ENCODE data around the gene CD164L2.
"Not testable (repeated sequence)": the region's sequence is repeated elsewhere in the genome, so short reads cannot be mapped to it uniquely, and the experiment has no call there.

The CD164L2 gene

DNA sequence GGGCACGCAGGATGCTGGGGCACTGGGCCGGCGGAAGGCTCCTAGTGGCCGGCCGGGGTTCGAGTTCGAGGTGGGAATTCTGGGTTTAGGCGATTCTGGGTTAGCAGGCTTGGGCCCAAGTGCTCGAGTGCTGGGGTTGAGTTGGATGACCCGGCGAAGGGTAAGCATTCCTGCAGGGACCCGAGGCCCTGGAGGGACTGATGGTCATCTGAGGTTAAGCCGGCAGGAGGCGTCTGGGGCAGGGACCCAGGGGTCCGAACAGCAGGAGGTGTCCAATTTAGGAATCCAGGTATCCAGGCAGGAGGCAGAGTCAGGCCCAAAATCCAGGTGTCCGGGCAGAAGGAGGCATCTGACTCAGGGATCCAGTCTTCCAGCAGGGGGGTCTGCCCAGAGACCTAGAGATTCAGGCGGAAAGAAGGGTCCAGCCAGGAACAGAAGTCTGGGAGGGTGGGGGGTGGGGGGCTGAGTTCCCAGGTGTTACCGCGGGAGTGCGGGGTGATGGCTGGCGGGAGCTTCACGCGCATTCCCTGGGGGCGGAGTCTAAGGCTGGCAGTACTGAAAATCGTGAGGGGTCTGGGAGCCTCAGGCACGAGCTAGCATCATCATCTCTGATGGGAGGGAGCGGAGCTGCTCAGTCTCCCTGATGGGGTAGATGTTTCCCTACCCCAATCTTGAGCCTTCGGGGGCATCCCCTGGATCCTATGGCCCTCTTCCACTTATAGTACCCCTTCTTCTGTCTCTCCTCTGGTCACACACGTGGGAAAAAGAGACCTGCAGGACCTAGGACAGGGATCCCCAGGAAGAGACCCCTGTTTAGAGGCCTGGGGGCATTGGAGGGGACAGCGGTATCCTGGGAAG lies 9.9 kb upstream of the CD164L2 start:
- peak; percentile 28 for DNase-seq

DNA sequence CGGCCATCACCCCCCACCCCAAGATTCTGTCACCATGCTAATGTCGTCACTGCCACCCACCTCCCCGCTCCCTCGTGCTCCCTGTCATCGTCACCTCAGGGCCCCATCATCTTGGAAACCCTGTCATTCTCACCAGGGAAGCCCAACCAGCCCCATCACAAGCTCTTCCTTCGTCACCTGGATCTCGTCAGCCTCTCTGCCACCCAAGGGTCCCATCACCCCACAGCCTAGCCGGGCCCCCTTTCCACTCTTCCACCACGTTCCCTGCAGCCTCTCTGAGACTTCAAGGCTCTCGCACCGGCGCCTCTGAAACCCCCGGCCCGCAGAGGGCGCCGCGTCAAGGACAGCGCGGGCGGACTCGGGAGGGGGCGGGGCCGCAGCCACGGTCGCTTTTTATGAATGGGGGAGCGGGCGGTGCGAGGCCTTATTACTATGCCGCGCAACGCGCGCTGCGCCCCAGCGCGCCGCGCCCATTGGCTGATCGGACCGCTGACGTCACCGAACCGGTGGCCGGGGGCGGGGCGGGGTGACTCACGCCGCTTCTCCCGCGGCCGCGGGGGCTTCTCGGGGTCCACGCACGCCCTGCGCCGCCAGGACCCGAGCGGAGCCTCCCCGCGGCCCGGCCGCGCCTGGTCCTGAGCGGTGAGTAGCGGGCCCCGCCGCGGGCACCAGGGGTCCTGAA lies 9.1 kb upstream of the CD164L2 start, which contains the start of gene GPR3:
Gene GPR3 (plus strand): TSS at position 527 of the 682 bp plus-strand sequence. CDS start 1,177 bp downstream, outside the sequence.
- in situ Hi-C loops (cut with HindIII; ENCODE audit: low pct_ligation_motif_present, low pct_unique_long_range_greater_than_20kb, low sequenced_read_pairs): no loop called here
- peak; percentile 86 for DNase-seq

More for the DNA sequence above, 9.9 kb upstream of the CD164L2 start:
- in situ Hi-C loops (cut with HindIII; ENCODE audit: low pct_ligation_motif_present, low pct_unique_long_range_greater_than_20kb, low sequenced_read_pairs): no loop called here

DNA sequence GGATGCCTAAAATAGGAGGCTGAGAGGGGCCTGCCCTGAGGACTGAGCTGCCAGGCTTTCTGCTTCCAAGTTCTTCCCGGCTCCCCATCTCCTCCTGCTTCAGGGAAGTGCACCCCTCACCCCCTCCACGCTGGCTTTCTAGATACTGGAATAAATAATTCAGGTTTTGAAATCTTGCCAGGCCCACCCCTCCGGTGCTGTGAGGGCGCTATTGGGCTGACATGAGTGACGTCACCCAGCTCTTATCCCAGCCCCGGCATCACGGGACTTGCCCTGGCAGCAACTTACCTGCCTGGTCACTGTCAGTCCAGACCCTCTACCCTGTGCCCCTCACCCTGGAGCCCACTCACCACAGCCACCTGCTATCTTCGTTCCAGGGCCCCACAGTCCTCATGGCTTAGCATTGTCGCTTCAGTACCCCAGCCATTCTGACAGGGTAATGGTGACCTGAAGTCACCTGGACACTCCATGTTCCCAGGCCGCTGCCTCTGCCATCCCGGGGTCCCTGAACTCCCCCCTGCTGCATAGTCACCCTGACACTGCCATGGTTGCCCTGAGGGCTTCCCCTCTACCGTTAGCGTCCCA lies 8.5 kb upstream of the CD164L2 start:
- peak; percentile 27 for DNase-seq
- in situ Hi-C loops (cut with HindIII; ENCODE audit: low pct_ligation_motif_present, low pct_unique_long_range_greater_than_20kb, low sequenced_read_pairs): no loop called here

GRCh38 chr1:27388337-27389005 lies 5.3 kb upstream of the CD164L2 start:
- in situ Hi-C loops (cut with HindIII; ENCODE audit: low pct_ligation_motif_present, low pct_unique_long_range_greater_than_20kb, low sequenced_read_pairs): no loop called here
- DNase-seq: peak; percentile 49

- DNase-seq; in situ Hi-C loops (cut with HindIII; ENCODE audit: low pct_ligation_motif_present, low pct_unique_long_range_greater_than_20kb, low sequenced_read_pairs): not testable (repeated sequence)
Observed at GRCh38 chr1:27384797-27385196, 1.7 kb upstream of the CD164L2 start.

DNA sequence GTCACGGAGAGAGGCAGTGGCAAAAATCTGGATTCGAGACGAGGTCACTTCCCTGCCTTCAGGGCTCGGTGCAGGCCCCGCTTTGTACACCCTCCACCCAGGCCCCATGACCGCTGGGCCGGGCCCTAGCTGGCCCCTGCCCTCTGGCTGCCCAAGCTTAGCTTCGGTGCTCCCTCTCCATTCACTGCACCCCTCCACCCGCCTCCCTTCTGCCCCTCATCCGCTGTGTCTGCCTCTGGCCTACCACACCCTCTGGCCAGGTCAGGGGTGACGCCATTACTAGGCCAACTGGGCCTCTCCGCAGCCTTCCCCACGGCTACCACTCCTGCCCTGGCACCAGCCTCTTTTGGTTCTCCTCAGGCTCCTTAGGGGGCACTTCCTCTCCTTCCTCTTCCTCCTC lies 528 bp upstream of the CD164L2 start:
- DNase-seq: no peak
- in situ Hi-C loops (cut with HindIII; ENCODE audit: low pct_ligation_motif_present, low pct_unique_long_range_greater_than_20kb, low sequenced_read_pairs): no loop called here

- in situ Hi-C loops (cut with HindIII; ENCODE audit: low pct_ligation_motif_present, low pct_unique_long_range_greater_than_20kb, low sequenced_read_pairs): no loop called here
- no peak for DNase-seq
Observed at GRCh38 chr1:27381969-27382762, 967 bp downstream of the CD164L2 start.

DNA sequence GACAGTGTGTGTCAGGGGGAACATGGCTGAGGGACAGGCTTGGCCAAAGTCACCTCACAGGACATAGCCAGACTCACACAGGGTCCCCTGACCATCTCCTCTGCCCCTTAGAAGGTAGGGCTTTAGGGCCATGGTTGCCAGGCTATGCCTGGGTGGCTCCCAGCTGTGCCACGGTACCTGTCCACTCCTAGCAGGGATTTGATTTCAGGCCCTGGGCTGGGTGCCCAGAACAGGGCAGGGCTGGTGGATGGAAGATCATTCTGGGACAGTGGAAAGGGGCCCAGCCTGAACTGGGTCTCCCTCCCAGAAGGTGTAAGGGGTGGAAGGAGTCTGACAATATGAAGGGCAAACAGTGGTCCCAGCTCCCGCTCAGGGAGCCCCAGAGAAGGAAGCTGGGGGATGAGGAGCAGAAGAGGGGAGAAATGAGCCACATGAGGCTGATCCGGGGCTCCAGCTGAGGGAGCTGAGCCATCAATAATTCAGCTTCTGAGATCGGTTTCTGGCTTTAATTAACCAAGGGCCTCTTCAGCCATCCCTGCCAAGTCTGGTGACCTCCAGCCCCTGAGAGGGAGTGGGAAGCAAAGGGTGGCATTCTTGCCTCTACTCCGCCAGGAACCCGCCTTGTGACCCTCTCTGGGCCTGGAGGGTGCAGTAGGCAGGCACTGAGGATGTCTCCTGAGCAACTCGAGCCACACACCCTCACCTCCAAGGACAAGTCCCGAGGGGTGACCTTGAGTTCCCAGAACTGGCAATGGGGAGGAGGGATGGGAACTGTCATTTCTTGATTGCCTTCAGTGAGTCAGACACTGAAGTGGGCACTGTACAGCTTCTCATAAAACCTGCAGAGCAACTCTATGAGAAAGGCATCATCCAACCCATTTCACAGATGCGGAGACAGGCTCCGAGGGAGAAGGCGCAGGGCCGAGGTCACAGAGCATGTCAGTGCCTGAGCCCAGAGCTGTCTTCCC lies 2.1 kb downstream of the CD164L2 start:
- in situ Hi-C loops (cut with HindIII; ENCODE audit: low pct_ligation_motif_present, low pct_unique_long_range_greater_than_20kb, low sequenced_read_pairs): no loop called here
- DNase-seq: no peak

- DNase-seq: no peak
- in situ Hi-C loops (cut with HindIII; ENCODE audit: low pct_ligation_motif_present, low pct_unique_long_range_greater_than_20kb, low sequenced_read_pairs): no loop called here
Observed at GRCh38 chr1:27380224-27380623, 2.9 kb downstream of the CD164L2 start.

DNA sequence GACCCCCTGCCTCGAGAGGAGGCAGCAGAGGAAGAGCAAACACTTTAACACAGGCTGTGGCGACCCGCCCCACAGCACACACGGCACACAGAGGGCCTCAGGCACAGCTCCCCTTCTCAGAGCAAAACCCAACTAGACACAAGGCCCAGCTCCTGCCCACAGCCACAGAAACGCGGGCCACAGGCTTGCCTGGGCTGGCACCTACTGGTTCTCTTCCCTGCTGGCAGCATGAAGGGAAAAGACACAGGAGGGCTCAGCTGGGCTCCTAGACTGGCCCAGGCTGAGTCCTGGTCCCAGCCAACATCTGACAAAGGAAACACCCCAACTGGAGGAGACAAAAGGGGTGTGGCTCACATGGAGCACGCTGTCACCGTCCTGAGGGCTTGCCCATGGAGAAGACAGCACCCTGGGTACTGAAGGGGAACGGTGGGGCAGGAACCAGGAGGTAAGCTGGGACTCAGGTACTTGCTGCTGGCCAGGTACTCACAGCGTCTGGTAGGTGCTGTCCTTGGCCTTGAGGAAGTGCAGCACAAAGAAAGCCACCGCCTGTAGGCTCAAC lies 3.5 kb downstream of the CD164L2 start:
- in situ Hi-C loops (cut with HindIII; ENCODE audit: low pct_ligation_motif_present, low pct_unique_long_range_greater_than_20kb, low sequenced_read_pairs): no loop called here
- no peak for DNase-seq

GRCh38 chr1:27377760-27378495 lies 5.2 kb downstream of the CD164L2 start:
- in situ Hi-C loops (cut with HindIII; ENCODE audit: low pct_ligation_motif_present, low pct_unique_long_range_greater_than_20kb, low sequenced_read_pairs): no loop called here
- no peak for DNase-seq

- no peak for DNase-seq
- in situ Hi-C loops (cut with HindIII; ENCODE audit: low pct_ligation_motif_present, low pct_unique_long_range_greater_than_20kb, low sequenced_read_pairs): no loop called here
Observed at GRCh38 chr1:27374362-27375086, 8.6 kb downstream of the CD164L2 start, which contains the start of gene FCN3. Gene FCN3, minus strand, starts transcription at chr1:27374824. Its CDS starts 6 bp downstream, at chr1:27374818.

DNA sequence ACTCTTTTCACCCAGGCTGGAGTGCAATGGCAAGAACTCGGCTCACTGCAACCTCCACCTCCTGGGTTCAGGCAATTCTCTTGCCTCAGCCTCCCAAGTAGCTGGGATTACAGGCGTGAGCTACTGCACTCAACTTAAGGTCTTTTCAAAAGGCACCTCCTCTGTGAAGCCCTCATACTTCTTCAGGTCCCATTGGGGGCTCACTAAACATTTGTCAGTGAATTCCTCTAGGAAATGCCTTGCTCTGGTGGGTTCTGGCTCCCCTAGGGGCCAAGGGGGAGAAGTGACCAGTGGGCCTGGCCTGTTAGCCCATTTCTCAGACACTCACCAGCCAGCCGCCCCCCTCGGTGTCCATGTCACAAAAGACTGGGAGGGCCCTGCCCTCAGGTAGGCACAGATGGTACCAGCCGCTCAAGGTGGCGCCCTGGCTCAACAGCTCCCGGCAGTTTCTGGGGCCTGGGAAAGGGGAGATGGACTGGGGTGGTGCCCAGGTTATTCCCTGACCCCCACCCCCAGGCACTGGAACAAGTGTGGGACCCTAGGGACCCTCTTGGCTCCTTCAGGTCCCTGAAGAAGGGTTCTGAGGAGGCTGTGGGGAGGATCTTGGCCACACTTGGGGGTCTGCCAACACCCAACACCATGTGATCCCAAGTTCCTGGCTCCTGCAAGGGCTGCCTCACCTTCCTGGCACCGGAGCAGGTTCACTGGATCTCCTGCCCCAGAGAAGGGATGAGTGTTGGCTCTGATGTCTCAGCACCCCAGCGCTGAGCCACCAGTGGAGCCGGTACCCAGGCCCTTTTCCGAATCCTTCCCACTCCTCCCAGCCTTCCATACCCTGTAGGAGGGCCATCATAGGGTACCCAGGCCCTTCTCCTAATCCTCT lies 10.1 kb downstream of the CD164L2 start:
- peak; percentile 42 for DNase-seq
- in situ Hi-C loops (cut with HindIII; ENCODE audit: low pct_ligation_motif_present, low pct_unique_long_range_greater_than_20kb, low sequenced_read_pairs): no loop called here

DNA sequence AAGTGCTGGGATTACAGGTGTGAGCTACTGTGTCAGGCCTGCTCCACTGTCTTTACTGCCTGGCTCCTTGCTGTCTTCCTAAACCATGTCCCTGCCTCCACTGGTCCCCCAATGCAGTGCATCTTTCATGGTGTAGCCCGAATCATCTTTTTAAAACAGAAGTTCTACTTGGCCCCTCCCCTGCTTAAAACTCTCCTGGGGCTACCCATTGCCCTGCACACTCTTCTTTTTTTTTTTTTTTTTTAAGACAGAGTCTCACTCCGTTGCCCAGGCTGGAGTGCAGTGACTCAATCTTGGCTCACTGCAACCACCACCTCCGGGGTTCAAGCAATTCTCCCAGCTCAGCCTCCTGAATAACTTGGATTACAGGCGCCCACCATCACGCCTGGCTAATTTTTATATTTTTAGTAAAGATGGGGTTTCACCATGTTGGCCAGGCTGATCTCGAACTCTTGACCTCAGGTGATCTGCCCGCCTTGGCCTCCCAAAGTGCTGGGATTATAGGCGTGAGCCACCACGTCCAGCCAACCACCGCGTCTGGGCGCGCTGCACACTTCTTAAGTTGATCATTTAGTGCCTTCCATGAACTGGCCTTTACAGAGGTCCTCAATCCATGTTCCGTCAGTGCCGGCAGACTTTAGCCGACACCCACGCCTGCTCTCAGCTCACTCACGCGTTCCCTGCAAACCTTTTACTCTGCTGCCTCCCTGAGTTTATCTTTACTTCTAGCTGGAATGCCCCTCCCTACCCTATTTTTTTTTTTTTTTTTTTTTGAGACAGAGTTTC lies 10.9 kb downstream of the CD164L2 start:
- in situ Hi-C loops (cut with HindIII; ENCODE audit: low pct_ligation_motif_present, low pct_unique_long_range_greater_than_20kb, low sequenced_read_pairs): no loop called here

More for the DNA sequence above, 10.9 kb downstream of the CD164L2 start:
- peak; percentile 84 for DNase-seq

All from ACHN (cell line).